ENCODE measurements around the gene NFS1.

The NFS1 gene

DNA sequence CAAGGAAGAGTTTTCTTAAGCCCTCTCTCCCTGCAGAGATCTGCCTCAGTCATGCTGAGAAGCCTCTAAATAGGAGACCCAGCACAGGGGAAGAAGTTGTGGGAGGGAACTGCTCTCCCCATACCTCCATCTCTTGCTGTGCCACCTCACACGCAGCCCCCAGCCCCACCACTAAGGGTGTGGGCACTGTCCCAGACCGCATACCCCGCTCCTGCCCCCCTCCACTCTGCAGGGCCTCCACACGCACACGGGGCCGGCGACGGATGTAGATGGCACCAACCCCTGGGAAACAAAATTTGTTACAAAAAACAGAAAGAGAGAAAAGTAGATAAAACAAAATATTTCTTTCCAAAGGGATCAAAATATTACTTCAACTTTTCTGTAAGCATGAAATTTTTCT lies 24.2 kb downstream of the NFS1 start:
- DNase-seq (ENCODE audit: low read depth), result no peak

DNA sequence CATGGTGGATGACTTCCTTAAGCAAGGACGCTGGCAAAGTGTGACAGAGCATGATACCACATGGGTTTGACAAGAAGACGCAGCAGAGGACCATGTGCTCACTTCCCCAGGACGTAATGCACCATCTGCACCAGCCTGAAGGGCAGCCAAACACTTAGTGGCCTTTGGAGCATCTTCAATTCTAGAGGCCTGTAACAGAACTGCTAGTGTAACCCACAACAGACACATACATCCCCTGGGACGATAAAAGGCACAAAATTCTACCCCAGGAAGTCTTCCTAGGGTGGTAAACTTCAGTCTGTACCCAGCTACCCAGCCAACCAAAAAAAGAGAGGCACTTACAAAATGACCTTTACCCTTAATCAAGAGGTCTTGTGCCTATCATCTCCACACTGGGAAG lies 25.3 kb downstream of the NFS1 start:
- DNase-seq (ENCODE audit: low read depth), result no peak

DNA sequence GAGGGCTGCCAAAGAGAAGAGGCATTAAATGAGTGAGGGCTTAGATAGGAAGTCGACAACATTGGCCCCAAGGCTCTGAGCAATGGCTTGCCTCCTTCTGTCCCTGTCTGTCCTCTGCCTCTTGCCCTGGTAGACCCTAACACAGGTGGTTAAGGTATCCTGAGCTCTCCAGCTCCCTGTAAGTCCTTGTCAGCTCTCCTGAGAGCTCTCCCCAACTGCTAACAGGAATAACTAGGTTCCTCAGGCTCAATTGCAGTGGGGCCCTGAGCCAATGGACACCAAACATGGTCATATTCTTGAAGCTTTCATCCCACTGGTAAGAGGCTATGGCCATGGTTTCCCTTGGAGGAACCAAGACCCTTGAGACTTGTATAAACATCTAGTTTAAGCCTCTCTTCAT lies 29.5 kb downstream of the NFS1 start:
- no peak for DNase-seq (ENCODE audit: low read depth)

DNA sequence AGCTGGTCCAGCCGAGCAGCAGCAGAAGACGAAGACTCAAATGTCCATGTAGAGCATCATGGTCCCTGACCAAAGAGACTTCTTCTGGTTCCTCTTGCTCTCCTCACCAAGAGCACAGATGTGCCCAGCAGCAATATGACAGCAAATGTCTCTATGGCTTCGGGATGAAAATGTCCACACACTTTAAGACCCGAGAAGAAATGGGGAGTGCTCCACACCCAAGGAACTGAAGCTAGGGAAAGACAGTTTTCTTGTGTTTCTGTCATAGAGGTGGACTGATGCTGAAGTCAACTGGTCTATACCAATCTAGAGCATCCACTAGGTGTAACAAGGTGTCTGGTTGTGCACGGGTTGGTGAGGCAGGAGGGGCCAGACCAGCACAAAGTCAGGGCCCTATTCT lies 29.9 kb downstream of the NFS1 start:
- DNase-seq (ENCODE audit: low read depth), result no peak

DNA sequence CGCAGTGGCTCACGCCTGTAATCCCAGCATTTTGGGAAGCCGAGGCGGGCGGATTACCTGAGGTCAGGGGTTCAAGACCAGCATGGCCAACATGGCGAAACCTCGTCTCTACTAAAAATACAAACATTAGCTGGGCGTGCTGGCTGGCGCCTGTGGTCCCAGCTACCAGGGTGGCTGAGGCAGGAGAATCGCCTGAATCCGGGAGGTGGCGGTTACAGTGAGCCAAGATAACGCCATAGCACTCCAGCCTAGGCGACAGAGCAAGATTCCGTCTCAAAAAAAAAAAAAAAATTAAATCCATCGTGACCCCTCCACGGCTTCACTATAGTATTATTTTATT lies 33.2 kb downstream of the NFS1 start:
- DNase-seq (ENCODE audit: low read depth), result no peak

DNA sequence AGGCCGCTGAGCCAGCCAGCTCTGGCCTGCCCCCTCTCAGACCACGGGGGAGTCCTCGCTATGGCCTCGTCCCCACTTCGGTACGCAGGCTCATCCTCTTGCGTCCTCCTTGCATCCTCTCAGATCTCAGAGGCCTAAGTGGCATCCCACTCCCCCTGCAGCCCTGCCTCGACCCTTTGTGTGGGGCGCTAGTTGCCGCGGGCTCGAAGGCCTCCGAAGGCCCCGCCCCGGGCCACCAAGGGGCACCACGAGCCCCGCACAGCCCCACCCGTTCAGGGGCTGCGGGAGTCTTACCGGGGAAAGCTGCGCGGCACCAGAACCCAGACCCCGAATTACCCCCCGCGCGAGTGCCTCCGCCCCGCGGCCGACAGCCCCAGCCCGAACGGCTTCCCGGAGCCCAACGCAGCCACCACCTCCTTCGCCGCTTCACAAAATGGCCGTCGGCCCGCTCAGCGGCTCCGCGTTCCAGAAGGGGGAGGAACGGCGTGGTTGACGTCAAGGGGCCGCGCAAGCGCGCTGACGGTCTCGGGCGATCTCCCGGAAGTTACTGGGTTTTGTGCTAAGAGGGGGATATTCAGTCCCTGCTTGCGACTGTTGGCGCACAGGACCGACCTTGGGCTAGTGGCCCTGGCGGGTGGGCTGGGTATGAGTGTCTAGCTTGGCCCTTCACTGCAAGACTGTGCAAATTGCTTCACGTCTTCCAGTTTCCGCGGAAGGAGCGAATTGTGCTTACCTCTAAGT lies 34.5 kb downstream of the NFS1 start, which contains the start of the genes CPNE1 and RBM12:
CPNE1 (minus strand) TSS at position 435 of the 741 bp plus-strand sequence. CDS start 31,977 bp downstream, outside the sequence.
RBM12 (minus strand) TSS at position 435 of the 741 bp plus-strand sequence. CDS start 9,578 bp downstream, outside the sequence.
- DNase-seq (ENCODE audit: low read depth), result peak; percentile 97

DNA sequence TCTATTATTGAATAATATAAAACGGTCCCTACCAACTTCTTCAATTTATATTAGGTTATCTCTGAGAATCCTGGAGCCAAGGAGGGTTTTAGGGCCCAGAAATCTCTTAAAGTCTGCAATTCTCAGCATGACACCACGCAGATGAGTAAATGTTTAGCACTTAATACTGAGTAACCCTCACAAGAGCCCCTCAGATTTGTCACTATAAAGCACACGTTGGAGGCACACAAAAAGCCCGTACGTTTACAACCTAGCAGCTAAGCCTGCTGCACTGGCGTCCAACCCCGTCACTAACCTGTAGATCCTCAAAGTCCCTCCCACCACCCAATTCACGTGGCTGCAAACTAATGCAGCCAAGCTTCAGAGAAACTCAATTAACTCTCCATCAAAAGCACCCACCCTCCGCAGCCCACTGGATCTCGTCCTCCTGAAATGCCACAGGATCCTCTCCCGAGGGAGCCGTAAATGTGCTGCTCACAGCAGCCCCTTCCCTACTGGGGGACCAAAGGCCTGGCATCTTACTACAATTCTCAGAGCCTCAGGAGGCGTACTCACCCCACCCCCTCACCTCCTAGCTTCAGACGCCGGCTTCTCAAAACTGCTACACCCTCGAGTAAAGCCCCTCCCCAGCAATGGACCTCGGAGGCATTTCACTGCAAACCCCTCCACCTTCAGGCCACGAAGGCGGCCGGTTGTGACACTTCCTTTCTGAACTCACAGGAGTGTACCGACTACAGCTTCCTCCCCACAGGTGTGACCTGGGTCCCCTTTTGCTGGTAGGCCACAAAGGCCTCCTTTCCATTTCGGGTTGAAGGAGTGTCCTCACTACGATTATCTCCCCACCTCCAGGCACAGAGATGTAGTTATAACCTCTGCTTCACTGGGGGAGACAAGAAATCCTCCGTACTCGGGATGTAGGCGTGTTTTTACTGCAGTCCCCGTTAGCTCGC lies 35.4 kb downstream of the NFS1 start:
- peak; percentile 73 for DNase-seq (ENCODE audit: low read depth)

DNA sequence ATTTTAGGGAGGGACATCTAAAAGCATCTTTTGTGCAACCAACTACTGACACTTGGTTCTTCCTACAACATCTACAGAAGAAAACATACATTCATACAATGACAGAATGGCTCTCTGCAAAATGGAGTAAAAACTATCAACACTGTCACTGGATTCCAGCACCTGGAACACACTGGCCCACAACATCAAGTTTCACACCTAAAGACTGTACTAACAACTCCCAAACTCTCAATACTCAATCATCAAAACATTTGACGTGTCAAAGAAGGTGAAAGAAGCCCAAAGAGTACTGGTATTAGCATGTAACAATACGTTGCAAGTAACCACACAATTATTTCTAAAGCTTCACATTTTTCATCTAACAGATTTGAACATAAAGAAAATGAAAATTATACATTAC lies 36.6 kb downstream of the NFS1 start:
- DNase-seq (ENCODE audit: low read depth), result no peak

DNA sequence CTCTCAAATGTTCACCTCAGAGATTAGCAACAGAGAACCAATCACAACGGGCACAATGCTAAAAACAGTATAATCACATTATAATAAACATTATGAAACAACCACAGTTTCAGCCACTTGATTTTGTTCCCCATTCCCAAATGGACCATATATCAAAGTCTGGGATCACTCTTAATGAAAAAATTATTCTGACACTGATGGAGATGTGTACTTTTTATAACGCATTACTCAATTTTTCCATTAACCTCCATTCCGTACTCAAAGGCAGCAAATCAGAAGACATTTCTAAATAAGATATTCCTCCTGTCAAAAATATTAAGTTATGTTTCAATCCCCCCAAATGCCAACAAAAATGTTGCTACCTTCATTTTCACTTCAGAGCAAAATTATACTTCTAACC lies 37.2 kb downstream of the NFS1 start:
- DNase-seq (ENCODE audit: low read depth), result no peak

DNA sequence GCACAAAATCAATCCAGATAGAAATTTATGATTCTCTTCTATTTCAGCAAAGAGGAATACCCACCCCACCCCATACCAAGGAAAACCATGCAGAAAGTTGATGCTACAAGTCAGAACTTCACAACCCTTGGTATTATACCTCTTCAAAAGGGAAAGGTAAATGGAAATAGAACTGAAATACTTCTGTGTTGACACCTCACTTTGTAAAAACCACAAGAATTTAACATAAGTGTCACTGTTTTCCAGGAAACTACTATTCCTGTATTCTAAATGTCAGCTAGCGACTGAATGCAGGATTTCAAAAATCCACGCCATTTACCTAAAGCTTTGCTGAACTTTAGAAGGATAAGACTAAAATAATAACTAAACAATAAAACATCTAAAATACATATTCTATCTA lies 38.1 kb downstream of the NFS1 start:
- DNase-seq (ENCODE audit: low read depth), result peak; percentile 62

DNA sequence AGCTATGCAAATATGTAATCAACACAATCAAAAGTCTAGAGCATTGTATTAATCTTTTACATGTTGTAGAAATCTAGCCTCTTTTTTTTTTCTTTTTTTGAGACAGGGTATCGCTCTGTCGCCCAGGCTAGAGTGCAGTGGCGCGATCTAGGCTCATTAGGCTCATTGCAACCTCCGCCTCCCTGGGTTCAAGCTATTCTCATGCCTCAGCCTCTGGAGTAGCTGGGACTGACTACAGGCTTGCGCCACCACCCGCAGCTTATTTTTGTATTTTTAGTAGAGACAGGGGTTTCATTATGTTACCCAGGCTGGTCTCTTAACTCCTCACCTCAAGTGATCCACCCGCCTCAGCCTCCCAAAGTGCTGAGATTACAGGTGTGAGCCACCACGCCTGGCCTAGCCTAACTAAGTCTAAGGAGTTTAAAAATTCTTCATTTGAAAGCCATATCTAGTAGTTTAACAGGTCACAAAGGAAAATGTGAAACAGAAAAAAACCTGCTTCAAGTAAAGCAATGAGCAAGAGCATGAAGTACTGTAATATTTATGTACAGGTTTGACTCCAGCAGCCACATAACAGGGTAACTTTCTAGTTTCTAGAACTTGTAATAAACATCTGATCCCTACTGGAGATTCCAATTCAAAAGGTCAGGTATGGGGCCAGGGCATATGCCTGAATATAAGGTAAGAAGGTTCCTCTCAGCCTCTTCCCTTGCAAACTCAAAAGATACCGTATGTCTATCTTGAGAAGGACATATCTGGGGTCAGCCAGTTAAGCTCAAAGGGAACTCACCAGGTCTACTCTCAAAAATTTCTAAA lies 38.8 kb downstream of the NFS1 start:
- DNase-seq (ENCODE audit: low read depth), result no peak

DNA sequence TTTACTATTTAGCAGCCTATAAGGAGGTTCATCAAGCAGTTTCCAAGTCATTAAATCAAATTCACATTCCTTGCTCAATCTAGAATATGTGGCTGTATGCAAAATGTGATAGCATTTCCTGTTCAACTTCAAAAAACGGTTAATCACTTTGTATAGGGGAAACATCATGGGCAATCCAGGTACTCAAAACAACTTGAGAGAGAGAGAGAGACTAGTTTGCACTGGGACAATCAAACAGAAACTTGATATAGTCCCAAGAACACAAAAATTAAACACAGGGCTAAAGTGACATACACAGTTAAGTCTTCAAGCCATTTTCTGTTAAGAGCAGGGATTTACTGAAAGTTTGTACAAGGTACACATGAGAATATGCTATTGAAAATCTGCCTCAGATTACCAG lies 41.9 kb downstream of the NFS1 start:
- no peak for DNase-seq (ENCODE audit: low read depth)

DNA sequence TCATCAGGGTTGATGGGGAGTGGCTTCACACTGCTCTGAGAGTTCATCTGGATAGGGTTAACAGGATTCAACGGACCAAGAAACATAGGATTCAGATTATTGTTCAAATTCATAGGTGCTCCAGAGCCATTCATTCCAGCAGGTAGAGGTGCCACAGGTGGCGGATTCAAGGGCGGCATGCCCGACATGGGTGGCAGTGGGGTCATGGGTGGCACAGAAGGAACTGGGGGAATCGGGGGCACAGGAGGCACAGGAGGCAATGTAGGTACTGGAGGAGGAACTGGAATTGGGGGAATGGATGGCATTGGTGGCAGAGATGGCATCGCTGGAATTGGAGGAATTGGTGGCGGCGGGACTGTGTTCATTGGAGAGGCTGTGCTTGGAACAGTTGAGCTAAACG lies 44.7 kb downstream of the NFS1 start:
- DNase-seq (ENCODE audit: low read depth), result no peak

DNA sequence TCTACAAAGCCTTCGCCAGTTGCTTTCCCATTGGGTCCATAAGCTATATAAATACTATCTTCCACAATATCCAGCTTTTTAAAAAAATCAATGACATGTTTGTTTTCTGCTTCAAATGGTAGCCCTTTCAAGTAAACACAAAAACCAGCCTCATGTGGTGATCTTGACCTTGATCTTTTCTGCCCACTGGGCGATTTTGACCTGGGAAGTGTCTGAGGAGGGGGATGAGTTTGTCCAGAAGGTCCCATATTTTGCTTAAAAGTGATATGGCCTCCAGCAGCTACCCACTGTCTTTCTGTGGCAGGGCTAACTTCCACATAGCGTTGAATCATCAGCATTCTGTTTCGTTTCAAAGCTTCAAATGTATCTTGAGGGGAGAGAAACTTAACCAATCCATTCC lies 45.3 kb downstream of the NFS1 start:
- DNase-seq (ENCODE audit: low read depth), result no peak

DNA sequence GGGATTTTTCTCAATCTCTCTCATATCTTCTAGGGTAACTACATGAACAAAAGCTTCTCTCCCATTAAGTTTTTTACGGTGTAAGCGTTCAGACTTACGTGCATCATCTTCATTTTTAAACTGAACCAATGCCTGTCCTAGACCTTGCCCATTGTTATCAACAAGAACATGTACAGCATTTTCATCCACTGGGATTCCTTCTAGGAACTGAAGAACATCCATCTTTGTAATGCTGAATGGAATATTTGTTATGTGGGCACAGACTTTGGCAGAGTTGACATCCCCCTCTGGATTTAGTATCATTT lies 45.8 kb downstream of the NFS1 start:
- no peak for DNase-seq (ENCODE audit: low read depth)

DNA sequence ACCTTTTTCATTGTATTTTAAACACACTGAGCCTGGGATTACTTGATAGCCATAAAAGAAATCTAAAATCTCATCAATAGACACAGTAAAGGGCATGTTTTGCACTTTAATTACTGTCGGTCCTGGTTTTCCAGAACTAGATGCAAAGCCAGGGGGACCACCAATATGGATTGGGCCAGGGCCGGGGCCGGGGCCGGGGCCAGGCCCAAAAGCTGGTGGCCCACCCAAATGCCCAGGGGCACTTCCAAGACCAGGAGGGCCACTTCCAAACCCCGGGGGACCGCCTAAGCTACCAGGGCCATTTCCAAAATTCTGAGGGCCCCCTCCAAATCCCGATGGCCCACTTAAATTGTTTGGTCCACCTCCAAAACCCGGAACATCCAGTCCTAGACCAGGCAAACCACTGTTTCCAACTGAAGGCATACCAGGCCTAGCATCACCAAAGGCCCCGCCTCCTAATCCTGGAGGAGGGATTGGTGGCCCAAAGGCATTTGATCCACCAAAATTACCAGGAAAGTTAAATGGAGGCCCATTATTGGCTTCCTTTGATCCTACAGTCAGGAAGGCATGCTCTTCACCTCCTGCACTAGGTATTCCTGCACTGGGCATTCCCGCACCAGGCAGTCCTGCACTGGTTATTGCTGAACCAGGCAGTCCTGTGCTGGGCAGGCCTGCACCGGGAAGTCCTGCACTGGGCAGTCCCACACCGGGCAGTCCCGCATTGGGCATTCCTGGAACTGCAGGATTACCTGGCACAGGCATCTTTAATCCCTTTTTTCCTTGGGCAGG lies 46.3 kb downstream of the NFS1 start:
- no peak for DNase-seq (ENCODE audit: low read depth)

DNA sequence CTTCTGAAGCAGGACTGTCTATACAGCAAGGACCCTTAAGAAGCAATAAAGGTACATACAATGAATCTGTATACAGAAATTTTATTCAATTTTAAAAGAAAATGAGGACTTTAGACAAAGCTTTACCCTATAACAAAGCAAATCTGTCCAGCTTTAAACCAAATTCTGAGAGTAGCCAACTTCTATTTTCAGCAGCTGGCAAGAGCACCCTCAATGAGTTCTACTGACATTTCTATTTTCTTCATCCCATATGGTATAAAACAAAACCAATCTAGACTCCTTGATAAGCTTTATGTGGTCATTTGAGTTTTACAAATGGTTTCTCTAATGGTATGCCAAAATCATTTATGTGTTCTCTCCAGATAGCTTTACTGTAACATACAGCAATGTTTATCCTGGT lies 47.2 kb downstream of the NFS1 start:
- DNase-seq (ENCODE audit: low read depth), result no peak

DNA sequence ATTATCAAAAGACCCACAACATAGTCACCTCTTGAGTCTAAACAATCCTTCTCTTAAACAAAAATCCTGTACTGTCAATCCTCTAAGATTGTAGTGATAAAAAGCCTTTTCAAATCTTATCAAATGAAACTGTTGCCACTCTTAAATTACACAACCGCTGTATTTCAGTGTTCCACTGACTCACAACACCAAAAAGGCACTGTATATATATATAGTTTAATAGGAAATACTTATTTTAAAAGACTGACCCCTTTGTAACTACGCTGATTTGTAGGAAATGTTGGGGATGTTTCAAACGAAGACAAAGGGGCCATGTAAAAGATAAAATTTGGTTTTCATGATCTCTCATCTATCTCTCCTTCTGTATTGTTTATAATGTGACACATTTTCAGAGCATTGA lies 48.5 kb downstream of the NFS1 start:
- no peak for DNase-seq (ENCODE audit: low read depth)

DNA sequence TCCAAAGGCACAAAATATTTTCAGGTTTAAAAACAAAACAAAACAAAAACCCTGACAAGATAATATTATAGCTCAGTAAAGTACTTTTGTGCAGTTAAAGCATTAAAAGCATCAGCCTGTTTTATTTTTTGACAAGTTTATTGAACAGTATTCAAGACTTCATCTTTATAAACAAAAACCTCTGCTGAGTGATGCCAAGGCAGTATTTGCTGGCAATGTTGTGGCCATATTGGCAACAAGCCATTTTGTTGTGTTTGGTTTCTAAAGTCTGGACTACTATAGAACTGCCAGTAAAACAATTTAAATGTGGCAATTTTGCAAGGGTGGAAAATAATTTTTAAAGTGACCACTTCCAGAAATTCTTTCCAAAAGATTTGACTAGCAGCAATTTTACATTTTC lies 50.3 kb downstream of the NFS1 start:
- DNase-seq (ENCODE audit: low read depth), result peak; percentile 17

DNA sequence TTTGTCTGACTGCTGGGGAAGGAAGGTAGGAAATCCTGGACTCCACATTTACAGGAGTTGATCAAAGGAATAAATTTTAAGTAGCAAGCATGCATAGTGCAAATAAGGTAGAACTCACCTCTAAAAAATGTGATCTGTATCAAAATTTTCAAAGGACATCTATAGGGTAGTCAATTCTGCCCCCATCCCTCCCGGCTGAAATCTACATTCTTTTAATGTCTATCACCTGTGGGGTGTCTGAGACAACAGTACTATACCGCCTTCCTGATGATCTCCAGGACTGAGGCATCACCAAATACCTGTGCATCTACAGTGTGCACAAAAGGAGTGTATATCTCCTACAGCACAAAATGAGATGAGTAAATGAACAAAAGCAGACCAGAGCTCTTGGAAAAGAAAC lies 54.3 kb downstream of the NFS1 start:
- no peak for DNase-seq (ENCODE audit: low read depth)

DNA sequence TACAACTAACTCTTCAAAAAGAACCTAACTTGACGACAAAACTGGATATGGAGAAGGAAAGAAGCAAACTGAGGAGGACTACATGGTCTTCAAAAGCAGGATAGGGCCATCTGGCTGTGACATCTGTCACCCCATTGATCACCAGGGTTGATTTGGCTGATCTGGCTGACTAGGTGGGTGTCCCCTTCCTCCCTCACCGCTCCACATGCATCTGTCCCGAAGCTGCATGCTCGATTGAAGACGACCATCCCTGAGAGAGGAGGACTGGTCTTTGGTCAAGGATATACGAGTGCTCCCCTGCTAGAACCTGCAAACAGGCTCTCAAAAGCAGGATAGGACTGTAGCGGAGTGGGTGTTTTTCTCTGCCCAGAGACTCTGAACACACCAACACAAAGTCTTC lies 56.1 kb downstream of the NFS1 start:
- DNase-seq (ENCODE audit: low read depth), result no peak

DNA sequence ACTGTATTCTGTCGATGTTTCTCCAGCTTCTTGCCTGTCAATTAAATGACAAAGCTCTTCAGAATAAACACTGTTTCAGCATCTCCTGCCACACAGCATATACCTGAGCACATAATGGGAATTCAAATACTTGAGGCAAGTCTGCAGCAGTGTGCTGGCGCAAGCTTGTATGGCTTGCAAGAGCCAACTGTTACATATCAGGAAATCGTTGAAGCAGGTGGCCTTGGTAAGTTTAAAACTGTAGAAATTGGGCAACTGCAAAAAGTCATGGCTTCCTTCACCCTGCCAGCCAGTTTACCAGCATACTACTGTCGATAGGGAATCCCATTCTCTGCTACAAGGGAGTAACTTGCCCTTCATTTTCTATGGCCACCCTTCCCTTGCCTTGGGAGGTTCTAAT lies 57.4 kb downstream of the NFS1 start:
- DNase-seq (ENCODE audit: low read depth), result no peak
